Osteoblast (primary cell): Measurements from ENCODE around the gene P2RX6. TPM values are rescaled to one million over a fixed set of nuclear protein-coding genes. Genes with fewer than 3 reads are reported as not detected.
"Not testable (repeated sequence)": the region's sequence is repeated elsewhere in the genome, so short reads cannot be mapped to it uniquely, and the experiment has no call there.

Experiments
- DNase-seq: peaks from one replicate; pipeline ENCODE4 v3.0.0; 2011; ENCODE audit warnings: low spot score, mixed read lengths; ENCODE audit not compliant: insufficient read length; ENCODE audit errors: missing footprints
- H2AFZ ChIP-seq: 2 replicates; pipeline ENCODE4 v1.6.0; 2011; ENCODE audit warnings: mild to moderate bottlenecking, low read length
- H3K27ac ChIP-seq: 2 replicates; pipeline ENCODE4 v1.5.1; 2011; ENCODE audit warnings: mild to moderate bottlenecking, low read depth, low read length, moderate library complexity
- H3K27me3 ChIP-seq: 2 replicates; pipeline ENCODE4 v1.6.0; 2012; ENCODE audit warnings: mild to moderate bottlenecking, control low read depth, inconsistent platforms, low read length, moderate library complexity; ENCODE audit not compliant: insufficient read depth
- H3K36me3 ChIP-seq: 2 replicates; pipeline ENCODE4 v1.5.1; 2011; ENCODE audit warnings: mild to moderate bottlenecking, low read length, control low read depth, moderate library complexity; ENCODE audit not compliant: insufficient read depth
- H3K4me1 ChIP-seq: 2 replicates; pipeline ENCODE4 v1.5.1; 2011; ENCODE audit warnings: mild to moderate bottlenecking, low read length, control low read depth, moderate library complexity; ENCODE audit not compliant: insufficient read depth
- H3K4me2 ChIP-seq: 2 replicates; pipeline ENCODE4 v1.6.0; 2011; ENCODE audit warnings: mild to moderate bottlenecking, low read length; ENCODE audit not compliant: insufficient read depth
- H3K4me3 ChIP-seq: fragments of 200-600 bp; sonication (generic); 3 replicates; pipeline ENCODE4 v1.5.1; 2012; ENCODE audit warnings: mild to moderate bottlenecking, low read length, inconsistent platforms; ENCODE audit not compliant: insufficient read depth
- H3K79me2 ChIP-seq: 2 replicates; pipeline ENCODE4 v1.6.0; 2012; ENCODE audit warnings: mild to moderate bottlenecking, low read length, control low read depth, inconsistent platforms; ENCODE audit not compliant: insufficient read depth
- H3K9me3 ChIP-seq: 2 replicates; pipeline ENCODE4 v1.5.1; 2011; ENCODE audit warnings: low read depth, low read length, control low read depth
- H4K20me1 ChIP-seq: 2 replicates; pipeline ENCODE4 v1.6.0; 2012; ENCODE audit warnings: mild to moderate bottlenecking, low read length, control low read depth; ENCODE audit not compliant: insufficient read depth
- total RNA-seq: library from RNA; depleted of rRNA; stranded (reverse); fragments of >200 nt; gene quantifications from 2 replicates; pipeline ENCODE4 v1.2.3, GENCODE V29; 2012
- TF ChIP-seq, protein P1 (sequence below): IDR thresholded peaks from 2 replicates; pipeline ENCODE4 v1.5.1; 2011; ENCODE audit warnings: mild to moderate bottlenecking, low read depth, low read length, moderate library complexity; ENCODE audit errors: extremely low read depth

Gene P2RX6
- total RNA-seq, 1 donor: 5.1 TPM

DNA sequence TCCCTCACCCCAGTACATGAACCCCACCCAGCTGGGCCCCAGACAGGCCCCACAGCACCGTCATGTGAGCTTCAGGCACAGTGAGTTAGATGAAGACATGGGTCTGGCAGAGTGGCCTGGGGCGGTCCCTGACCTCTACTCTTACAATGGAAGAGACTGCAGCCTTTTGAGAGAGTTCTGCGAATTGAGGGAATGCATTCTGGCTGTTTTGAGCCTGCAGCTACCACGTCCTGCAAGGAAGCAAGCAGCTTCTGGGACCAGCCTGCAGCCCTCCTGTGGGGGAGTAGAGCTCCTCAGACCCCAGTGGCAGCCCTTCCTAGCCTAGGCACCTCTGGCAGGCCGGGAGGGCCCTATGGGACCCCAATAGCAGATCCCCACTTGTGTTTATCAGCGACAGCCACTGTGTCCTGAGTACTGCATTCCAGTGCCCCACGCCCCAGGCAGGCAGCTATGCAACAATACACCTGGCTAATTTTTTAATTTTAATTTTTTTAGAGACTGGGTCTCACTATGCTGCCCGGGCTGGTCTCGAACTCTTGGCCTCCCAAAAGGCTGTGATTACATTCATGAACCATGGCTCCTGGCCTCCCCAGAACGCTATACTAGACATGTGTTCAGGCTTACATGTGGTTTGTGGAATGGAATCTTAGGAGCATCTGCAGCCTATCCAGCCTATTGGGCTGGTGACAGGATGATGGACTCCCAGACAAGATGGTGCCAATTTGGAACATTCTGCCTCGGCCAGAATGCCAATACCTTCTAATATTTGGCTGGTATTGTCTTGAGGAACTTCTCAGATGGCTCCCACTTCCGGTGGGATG, 18.1 kb downstream of the P2RX6 start:
- no peaks in the 10 kb centered on the region for H3K79me2 ChIP-seq
- peaks cover 32% of the 10 kb centered on the region for H3K27me3 ChIP-seq
- DNase-seq: peak; percentile 54
- no peaks in the 10 kb centered on the region for H3K9me3 ChIP-seq
- no peaks in the 10 kb centered on the region for H4K20me1 ChIP-seq
- TF ChIP-seq, protein P1, sequence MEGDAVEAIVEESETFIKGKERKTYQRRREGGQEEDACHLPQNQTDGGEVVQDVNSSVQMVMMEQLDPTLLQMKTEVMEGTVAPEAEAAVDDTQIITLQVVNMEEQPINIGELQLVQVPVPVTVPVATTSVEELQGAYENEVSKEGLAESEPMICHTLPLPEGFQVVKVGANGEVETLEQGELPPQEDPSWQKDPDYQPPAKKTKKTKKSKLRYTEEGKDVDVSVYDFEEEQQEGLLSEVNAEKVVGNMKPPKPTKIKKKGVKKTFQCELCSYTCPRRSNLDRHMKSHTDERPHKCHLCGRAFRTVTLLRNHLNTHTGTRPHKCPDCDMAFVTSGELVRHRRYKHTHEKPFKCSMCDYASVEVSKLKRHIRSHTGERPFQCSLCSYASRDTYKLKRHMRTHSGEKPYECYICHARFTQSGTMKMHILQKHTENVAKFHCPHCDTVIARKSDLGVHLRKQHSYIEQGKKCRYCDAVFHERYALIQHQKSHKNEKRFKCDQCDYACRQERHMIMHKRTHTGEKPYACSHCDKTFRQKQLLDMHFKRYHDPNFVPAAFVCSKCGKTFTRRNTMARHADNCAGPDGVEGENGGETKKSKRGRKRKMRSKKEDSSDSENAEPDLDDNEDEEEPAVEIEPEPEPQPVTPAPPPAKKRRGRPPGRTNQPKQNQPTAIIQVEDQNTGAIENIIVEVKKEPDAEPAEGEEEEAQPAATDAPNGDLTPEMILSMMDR: no peak
- no peak overlapping the region for H2AFZ ChIP-seq
- H3K36me3 ChIP-seq: no peaks in the 10 kb centered on the region
- H3K4me1 ChIP-seq: peaks cover 9% of the 10 kb centered on the region
- H3K4me3 ChIP-seq: no peak overlapping the region
- H3K4me2 ChIP-seq: no peak overlapping the region
- H3K27ac ChIP-seq: no peak overlapping the region

DNA sequence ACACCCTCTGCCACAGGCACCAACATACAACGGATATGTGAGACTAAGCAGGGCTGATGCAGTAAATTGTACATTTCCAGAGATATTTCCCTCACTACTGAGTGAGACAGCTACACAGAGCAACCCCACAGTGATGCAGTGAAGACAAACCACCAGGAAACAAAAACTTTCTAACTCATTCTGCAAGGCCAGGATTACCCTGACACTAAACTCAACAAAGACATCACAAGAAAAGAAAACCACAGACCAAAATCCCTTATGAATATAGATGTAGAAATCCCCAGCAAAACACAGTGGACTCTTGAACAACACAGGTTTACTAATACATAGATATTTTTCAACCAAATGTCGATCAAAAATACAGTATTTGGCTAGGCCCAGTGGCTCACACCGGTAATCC, 18.9 kb downstream of the P2RX6 start:
- no peak overlapping the region for H3K4me3 ChIP-seq
- H3K27ac ChIP-seq: no peak overlapping the region
- no peaks in the 10 kb centered on the region for H4K20me1 ChIP-seq
- no peaks in the 10 kb centered on the region for H3K9me3 ChIP-seq
- peaks cover 17% of the 10 kb centered on the region for H3K4me1 ChIP-seq
- peaks cover 32% of the 10 kb centered on the region for H3K27me3 ChIP-seq
- no peaks in the 10 kb centered on the region for H3K36me3 ChIP-seq
- no peaks in the 10 kb centered on the region for H3K79me2 ChIP-seq
- DNase-seq: peak; percentile 43
- no peak overlapping the region for H3K4me2 ChIP-seq
- TF ChIP-seq, protein P1: no peak
- no peak overlapping the region for H2AFZ ChIP-seq

DNA sequence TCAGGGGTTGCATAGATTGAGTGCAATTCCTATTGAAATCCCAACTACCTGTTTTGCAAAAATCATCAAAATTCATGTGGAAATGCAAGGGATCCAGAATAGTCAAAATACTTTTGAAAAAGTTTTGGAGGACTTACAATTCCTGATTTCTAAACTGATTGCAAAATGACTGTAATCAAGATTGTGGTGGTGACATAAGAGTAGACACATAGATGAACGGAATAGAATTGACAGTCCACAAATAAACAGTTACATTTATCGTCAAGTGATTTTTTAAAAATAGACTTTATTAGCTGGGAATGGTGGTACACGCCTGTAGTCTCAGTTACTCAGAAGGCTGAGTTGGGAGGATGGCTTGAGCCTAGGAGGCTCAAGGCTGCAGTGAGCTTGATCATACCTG, 20.0 kb downstream of the P2RX6 start:
- no peak overlapping the region for H3K4me3 ChIP-seq
- no peak overlapping the region for H3K27ac ChIP-seq
- no peak overlapping the region for H3K4me2 ChIP-seq
- no peaks in the 10 kb centered on the region for H3K79me2 ChIP-seq
- H3K9me3 ChIP-seq: no peaks in the 10 kb centered on the region
- no peaks in the 10 kb centered on the region for H4K20me1 ChIP-seq
- H3K36me3 ChIP-seq: no peaks in the 10 kb centered on the region
- H2AFZ ChIP-seq: no peak overlapping the region
- peaks cover 25% of the 10 kb centered on the region for H3K27me3 ChIP-seq
- TF ChIP-seq, protein P1: no peak
- no peak for DNase-seq
- peaks cover 18% of the 10 kb centered on the region for H3K4me1 ChIP-seq

DNA sequence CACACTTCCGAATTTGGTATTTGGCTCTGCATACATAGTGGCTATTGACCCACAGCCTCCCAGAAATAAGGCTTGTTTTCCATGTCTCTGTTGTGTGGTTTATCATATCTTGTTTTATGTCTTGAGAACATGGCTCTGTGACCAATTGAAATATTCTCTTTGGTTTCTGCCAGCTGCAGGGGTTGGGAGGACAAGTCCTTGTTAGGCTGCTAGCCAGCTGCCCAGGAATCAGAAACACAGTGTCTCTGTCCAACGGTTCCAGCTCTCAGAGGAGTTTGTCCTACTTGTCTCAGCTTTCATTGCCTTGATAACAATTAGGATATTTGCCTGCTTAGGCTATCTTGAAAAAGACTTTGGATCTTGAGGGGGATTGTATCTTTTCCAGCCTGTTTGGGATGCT, 23.4 kb downstream of the P2RX6 start:
- Histone ChIP-seq H3K79me2 (no peaks in the 10 kb centered on the region), H3K36me3 (no peaks in the 10 kb centered on the region), H3K4me1 (peaks cover 36% of the 10 kb centered on the region), H3K4me3 (no peak overlapping the region), H4K20me1 (no peaks in the 10 kb centered on the region), H2AFZ (no peak overlapping the region), H3K4me2 (peak overlapping the region; percentile 7), H3K27me3 (no peaks in the 10 kb centered on the region), H3K27ac (peak overlapping the region; percentile 78), H3K9me3 (no peaks in the 10 kb centered on the region)
- DNase-seq: no peak
- TF ChIP-seq, protein P1: no peak

DNA sequence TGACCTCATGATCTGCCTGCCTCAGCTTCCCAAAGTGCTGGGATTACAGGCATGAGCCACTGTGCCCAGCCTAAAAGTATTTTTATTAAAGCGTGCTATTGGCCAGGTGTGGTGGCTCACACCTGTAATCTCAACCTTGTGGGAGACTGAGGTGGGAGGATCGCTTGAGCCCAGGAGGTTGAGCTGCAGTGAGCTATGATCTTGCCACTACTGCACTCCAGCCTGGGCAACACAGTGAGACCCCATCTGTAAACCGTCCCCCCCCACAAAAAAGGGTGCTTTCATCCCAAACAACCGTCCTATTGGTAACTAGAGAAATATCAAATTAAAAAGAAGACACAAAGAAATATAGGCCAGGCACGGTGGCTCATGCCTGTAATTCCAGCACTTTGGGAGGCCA, 24.2 kb downstream of the P2RX6 start:
- peaks cover 44% of the 10 kb centered on the region for H3K4me1 ChIP-seq
- H3K36me3 ChIP-seq, H3K4me3 ChIP-seq, H3K79me2 ChIP-seq, H4K20me1 ChIP-seq, H3K4me2 ChIP-seq, H3K27ac ChIP-seq, H2AFZ ChIP-seq, DNase-seq, H3K9me3 ChIP-seq, H3K27me3 ChIP-seq: not testable (repeated sequence)
